Stimulated activated CD8-positive, alpha-beta memory T cell treated with anti-CD3 and anti-CD28 coated beads, Interleukin-4, amount 100 ng/mL, for 48 hours (primary cell): ENCODE data around the gene TIAL1.
A peak's percentile ranks its signal among the peaks of the same experiment; 100 is the strongest.
"Not testable (repeated sequence)": the region's sequence is repeated elsewhere in the genome, so short reads cannot be mapped to it uniquely, and the experiment has no call there.

ENCODE experiments used
- DNase-seq: peaks from one replicate; pipeline ENCODE4 v3.0.0-alpha.2; 2020

Gene TIAL1

DNA sequence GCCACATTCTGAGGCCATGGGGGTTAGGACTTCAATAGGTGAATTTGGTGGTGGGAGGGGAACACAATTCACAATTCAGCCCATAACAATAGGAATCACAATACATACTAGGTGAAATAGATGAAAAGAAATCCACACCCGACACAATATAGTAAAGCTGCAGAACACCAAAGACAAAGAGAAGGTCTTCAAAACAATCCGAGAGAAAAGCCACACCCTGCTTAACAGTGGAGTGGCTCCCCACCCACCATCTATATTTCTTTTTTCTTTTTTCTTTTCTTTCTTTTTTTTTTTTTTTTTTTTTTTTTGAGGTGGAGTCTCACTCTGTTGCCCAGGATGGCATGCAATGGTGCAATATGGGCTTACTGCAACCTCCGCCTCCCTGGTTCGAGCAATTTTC, 14.7 kb upstream of the TIAL1 start:
- no peak for DNase-seq

DNA sequence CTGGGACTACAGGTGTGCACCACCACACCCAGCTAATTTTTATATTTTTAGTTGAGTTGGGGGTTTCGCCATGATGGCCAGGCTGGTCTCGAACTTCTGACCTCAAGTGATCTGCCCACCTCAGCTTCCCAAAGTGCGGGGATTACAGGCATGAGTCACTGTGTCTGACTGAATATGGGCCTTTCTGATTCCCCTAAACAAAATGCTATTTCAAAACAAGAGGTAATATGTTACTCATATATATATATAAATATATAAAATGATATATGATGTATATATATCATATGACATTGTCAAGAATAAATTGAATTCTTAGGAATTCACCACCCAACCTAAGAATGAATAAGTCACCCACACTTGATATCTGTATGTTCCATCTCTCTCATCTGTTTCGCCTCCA, 12.8 kb upstream of the TIAL1 start:
- no peak for DNase-seq

DNA sequence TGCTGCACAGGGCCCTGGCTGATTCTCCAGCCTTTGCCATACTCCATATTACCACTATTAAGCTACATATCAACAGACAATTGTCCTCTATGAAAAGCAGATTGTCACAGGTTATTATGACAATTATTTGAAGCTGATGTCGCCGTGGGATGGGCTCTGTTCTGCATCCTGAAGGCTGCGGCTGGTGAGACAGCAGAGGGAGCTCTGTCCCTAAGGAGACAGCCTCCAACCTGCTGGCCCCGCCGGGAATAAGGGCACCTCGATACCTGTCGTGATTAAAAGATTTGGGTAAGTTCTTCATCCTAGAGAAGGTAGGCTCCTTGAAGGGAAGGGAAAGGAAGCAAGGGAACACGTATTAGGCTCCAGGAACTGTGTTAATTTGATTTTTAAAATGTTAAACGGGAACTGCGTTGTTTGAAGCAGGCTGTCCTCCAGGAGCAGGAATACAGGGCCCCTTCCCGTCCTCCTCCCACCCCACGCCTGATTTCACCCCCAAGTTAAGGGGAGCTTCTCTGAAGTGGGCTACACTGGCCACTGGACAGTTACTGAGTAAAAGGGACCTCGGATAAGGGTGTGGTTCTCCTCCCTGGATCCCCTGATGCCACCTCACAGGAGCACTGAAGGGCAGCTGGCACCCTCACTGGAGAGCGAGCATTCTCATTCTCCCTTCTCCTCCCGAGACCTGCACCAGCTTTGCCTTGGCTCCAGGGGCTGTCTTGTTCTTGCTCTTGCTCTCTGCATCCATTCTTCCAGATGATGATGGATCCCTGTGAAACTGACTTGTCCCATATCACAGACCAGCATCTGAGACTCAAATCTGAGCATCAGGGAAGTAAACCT, 11.8 kb upstream of the TIAL1 start:
- peak; percentile 36 for DNase-seq

DNA sequence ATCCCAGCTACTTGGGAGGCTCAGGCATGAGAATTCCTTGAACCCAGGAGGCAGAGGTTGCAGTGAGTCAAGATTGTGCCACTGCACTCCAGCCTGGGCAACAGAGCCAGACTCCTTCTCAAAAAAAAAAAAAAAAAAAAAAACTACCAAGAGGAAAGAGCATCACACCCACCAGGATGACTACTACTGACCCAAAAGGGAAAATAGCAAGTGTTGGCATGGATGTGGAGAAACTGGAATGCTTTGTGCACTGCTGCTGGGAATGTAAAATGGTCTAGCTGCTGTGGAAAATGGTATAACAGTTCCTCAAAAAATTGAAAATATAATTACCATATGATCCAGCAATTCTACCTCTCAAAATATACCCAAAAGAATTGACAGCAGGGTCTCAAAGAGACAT, 7.7 kb upstream of the TIAL1 start:
- no peak for DNase-seq

DNA sequence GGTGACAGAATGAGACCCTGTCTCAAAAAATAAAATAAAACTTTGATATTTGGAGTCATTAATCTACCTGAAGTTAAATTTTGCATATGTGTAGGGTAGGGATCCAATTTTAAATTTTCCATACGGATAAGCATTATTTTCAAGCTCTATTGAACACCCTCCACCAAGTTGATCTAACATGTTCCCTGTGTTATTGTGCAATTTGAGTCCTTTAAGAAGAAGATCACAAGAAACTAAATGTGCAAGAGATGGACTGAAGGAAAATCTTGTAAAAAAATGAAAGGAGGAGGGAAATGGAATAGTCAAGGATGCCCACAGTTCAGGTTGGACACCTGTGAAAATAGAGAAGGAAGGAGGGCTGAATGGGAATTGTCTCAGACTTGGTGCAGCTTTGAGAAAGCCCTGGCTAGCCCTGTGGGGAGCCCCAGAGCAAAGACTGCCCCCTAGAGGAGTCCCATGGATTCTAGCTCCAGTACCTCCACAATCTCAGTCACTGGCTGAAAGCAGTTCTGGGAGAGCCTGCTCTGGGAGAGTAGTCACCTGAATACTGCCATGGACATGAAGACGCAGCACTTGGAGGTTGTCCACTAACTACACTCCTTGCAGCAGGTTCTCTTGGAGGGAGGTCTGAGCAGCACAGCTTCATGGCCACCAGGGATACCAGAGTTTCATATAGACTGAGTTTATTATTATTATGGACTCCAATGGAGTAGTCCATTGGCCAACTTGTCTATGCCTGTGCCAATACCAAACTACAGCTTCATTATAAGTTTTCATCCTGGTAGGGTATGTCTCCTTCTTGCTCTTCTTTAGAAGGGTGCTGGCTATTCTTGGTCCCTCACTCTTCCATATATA, 5.7 kb upstream of the TIAL1 start:
- peak; percentile 61 for DNase-seq

DNA sequence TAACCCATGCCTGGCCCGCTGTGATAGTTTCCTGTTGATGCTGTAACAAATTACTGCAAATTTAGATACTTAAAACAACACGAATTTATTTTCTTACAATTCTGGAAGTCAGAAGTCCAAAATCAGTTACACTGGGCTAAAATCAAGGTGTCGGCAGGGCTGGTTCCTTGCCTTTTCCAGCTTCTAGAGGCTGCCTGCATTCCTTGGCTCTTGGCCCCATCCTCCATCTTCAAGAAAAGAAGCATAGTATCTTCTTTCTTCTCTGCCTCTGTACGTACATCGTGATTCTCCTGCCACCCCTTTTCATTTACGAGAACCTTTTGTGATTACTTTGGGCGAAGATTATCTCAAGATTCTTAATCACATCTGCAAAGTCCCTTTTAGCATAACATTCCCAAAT, 1.6 kb upstream of the TIAL1 start:
- no peak for DNase-seq

DNA sequence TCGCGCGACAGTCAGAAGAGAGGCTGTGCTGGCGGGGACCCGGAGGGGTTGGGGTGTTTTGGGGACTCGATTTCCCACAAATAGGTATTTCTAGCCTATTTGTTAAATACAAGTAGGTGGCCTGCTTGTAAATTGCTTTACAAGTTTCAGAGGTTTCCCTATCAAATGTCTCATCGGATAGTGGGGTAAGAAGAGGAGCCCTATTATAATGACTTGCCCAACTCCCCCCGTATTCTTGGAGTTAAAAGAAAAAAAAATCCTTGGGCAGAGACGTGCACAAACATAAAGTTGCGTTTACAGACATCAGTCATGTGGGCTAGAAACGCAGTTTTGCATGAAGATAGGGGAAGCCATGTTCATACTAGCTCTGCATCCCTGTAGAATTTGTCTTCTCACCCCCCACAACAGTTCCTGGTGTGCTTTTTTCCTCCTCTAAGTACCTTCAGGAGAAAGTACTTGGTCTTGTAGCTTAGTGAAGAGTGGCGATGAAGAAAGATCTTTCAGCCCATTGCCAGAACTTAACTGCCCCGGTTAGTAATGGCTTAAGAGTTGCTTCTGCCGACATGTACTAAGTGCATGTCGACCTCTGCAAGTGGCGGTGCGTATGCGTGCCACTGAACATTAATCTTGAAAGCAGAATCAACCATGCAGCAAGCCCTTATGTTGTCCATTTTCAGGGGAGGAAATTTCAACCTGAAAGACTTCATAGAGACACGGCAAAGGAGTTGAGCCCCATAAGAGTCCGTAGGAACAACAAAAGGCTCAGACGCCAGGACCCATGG, 832 bp upstream of the TIAL1 start:
- DNase-seq = no peak

DNA sequence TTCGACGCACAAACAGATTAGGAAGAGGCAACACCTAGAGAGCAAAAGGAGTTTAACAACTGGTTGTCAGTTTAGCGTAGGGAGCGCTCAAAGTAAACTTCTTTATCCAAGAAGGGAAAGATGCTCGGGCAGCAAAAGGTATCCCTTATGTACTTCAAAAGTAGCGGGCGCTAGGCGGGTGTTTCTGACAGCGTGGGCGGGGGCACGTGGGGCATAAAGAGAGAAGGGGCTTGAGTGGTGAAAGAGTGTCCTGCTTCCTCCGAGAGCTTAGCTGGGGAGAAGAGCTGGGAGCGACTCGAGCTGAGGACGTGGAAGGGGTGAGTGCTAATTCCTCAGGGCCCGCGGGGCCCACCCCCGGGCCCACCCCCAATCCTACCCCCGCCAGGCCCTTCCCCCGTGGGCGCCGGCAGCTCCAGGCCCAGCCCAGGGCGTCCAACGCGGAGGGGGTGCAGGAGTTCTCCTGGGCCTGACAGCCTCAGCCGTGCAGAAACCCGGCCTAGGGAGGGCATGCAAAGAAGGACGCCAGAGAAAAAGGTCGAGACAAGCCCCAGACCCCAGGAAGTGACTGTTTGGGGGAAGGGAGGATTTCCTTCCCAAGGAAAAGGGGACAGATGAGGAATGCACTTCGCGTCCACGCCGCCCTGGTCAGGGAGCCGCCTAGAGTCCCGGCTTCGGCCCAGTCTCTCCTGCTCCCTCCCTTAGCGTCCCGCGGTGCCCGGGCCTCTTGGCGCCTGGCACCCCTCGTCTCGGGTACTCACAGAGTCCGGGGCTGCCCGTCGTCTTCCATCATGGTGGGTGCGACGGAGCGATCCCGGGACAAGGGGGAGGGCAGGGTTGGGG, 868 bp downstream of the TIAL1 start:
- peak; percentile 83 for DNase-seq

DNA sequence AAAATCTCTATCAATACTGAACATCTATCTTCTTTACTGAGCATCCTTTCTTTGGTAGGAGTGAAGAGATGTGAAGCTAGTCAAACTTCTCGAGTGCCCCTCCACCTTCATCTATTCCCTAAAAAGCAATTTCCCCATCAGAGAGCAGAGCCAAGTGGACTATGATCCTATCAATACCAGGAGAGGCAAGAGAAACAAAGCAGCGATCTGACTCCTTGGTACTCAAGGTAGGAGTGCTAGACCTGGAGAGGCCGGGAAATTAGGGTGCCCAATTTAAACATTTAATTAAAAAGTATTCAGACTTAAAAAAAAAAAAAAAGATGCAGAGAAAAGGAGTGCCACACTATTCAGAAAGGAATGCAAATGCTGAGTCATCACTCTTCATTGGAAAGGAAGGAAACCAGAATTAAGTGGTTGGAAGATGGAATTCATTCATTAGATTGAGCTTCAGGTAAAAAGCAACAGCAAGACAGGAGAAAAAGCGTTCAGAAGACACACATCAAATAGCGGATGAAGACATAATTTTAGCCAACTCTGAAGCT, 1.6 kb downstream of the TIAL1 start:
- no peak for DNase-seq

DNA sequence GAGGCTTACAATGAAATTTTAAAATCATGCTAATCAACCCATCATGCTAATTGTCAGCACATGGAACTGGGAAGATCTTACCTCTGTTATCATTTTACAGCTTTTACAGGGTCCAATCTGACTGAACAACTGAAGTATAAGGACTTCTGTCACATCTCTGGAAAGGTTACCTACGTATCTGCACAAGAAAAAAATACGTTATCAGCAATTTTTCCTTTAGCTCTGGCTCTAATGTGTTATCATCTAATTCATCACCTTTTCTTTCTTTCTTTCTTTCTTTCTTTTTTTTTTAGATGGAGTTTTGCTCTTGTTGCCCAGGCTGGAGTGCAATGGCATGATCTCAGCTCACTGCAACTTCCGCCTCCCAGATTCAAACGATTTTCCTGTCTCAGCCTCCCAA, 8.7 kb downstream of the TIAL1 start:
- DNase-seq = no peak

DNA sequence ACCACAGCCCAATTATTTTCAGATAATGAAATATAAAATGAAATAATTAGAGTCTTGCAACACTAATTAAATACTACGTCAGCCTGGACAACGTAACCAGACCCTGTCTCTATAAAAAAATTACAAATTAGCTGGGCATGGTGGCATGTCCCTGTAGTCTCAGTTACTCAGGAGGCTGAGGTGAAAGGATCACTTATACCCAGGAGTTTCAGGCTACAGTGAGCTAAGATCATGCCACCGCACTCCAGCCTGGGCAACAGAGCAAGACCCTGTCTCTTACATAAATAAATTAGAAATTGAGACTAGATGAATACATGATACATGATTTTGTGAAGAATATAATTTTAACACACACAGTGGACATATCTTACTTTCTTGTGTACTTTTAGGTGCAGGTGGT, 18.4 kb downstream of the TIAL1 start:
- DNase-seq = no peak

DNA sequence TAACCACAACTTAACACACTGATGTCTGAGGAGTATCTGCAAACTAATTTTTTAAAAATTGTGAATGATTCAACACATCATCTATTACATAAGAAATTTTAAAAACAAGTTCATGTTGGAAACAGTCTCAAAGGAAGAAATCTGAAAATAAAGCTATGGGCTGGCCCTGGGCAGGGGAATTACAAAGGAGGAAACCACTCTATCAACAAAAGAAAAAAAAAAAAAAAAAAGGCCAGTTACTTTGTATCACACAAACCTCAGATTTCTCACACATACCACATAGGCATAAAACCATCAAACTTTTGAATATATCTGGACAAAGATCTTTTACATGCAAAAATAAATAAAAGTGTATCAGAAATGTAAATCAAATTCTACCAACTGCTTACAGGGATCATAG, 20.8 kb downstream of the TIAL1 start:
- no peak for DNase-seq

DNA sequence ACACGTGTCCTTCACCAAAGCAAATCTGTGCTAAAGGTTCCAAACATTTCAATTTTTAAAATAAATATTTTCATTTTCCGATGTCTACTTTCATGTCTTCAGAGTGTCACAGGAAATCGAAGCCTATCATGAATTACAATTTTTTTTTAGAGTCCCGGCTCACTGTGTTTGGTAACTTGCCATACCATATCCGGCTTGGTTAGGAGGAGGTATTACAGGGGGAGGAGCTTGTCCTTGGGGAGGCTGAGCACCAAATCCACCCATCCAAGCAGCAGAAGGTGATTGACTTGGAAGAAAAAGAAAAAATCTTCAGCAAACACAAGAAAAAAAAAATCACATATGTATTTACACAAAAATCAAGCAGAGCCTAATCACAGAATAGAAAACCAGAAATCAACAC, 21.3 kb downstream of the TIAL1 start:
- DNase-seq = no peak

DNA sequence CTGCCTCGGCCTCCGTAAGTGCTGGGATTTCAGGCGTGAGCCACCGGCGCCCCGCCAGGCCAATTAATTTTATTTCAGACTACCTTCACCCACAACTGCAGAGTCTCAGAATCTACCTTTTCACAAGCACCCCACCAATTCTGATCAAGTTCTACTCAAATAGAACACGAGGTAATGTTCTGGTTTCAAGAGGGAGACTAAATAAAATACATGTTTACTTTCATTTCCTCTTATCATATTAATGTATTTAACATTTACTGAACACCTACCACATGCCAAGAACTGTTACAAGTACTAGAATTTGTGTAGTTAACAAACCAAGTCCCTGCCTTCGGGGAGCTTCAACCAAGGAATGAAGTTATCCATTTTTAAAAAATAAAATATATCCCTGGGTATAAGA, 28.8 kb downstream of the TIAL1 start:
- DNase-seq = no peak

DNA sequence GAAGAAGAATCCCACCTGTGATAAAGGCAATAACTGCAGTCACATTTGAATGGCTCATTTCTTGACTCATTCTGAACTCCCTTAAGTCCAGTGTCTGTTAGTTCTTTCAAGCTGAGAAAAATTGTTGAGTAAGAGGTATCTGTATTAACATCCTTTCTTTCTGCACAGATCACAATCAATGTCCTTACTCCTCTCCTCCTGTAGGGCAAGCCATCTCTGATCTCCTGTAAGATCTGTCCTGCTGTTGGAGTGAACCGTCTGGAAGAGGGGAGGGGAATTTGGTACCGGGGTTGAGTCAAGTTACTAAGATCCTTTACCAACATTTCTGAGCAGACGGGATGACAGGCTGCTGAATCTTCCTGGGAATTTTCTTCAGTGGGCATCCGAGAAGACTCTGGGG, 34.7 kb downstream of the TIAL1 start:
- DNase-seq = no peak

DNA sequence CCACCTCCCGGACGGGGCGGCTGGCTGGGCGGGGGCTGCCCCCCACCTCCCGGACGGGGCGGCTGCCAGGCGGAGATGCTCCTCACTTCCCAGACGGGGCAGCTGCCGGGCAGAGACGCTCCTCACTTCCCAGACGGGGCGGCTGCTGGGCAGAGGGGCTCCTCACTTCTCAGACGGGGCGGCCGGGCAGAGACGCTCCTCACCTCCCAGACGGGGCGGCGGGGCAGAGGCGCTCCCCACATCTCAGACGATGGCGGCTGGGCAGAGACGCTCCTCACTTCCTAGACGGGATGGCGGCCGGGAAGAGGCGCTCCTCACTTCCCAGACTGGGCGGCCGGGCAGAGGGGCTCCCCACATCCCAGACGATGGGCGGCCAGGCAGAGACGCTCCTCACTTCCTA, 37.3 kb downstream of the TIAL1 start:
- not testable (repeated sequence) for DNase-seq

DNA sequence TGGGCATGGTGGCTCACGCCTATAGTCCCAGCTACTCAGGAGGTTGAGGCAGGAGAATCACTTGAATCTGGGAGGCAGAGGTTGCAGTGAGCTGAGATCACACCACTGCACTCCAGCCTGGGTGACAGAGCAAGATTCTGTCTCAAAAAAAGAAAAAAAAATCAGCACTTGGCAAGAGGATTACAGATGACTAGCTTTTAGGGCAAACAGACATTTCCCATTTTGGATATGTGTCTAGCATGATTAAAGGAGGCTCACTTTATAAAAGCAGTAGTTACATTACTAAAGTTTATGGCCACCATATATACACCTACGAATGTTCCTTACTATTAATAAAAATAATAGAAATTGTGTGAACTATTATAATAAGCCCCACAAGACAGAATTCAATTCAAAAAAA, 40.7 kb downstream of the TIAL1 start:
- DNase-seq = not testable (repeated sequence)

DNA sequence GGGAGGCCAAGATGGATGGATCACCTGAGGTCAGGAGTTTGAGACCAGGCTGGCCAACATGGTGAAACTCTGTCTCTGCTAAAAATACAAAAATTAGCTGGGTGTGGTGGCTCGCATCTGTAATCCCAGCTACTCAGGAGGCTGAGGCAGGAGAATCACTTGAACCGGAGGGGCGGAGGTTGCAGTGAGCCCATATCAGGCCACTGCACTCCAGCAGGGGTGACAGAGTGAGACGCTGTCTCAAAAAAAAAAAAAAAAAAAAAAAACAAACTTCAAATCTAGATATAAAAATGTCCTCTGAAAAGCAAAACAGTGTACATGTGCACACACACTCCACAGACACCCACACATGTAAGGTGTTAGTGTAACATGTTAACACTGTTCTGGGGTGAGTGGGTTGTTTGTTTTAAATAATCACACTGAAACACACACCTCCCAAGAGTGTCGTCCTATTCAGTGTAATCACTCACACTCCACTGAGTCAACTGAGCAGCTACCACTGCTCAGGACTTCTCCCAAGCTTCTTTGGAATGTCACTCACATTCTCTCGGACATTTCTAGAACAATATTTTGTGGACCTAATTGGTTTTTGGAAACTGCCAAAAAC, 41.5 kb downstream of the TIAL1 start:
- DNase-seq = no peak

DNA sequence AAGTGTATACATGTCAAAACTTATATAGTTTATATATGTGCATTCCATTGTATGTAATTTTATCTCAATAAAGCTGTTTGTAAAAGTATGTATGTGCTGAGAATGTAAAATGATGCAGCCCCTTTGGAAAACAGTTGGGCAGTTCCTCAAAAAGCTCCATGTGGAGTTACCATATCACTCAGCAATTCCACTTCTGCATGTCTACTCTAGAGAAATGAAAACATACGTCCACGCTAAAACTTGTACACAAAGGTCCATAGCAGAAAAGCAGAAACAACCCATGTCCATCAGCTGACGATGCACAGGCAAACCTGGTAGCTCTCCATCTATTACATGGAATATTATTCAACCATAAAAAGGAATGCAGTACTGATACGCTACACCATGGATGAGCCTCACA, 45.9 kb downstream of the TIAL1 start:
- DNase-seq = no peak

DNA sequence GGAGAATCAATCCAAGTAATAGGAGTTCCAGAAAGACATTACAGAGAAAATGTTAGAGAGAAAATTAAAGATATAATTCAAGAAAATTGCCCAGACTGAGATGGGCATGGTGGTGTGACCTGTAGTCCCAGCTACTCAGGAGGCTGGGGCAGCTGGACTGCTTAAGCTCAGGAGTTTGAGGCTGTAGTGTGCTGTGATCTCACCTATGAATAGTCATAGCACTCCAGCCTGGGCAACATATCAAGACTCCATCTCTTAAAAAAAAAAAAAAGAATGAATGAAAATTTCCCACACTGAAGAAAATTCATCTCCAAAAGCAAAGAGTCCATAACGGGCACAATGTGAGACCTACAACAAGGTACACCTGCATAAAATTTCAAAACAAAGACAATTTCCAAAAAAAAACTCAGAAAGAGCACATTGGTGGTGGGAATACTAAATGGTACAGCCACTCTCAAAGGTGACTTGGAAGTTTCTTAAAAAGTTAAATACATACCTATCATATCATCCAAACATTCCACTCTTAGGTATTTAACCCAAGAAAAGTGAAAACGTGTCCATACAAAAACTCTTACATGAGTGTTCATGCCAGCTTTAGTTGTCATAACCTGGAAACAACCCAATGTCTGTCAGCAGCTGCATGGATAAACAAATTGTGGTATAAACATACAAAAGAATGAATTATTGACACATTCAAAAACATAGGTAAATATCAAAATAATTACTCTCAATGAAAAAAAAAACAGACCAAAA, 47.3 kb downstream of the TIAL1 start:
- no peak for DNase-seq

DNA sequence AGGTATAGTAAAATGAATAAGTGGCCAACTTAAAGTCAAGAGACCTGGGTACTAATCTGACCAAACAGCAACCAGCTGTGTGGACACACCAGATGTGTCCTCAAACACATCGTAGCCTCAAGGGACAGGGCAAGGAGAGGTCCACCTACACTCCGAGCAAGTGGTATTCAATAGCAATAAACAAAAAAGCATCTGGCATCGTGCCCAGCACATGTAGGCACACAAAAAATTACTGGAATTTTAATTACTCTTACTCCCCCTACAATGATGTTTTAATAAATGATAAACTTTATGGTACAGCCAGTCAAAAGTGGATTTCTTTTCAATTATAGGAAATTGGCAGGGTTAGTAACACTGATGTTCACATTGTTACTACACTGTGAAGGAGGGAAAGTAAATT, 50.8 kb downstream of the TIAL1 start:
- no peak for DNase-seq
